GM21390 (cell line): ENCODE measurements around the gene HMG20B.
"Not testable (repeated sequence)": the region's sequence is repeated elsewhere in the genome, so short reads cannot be mapped to it uniquely, and the experiment has no call there.

Experiments
- ATAC-seq: cut with Tn5 transposase; IDR thresholded peaks from one replicate; pipeline ENCODE4 v1.9.1; 2021; ENCODE audit not compliant: unreplicated experiment

Gene HMG20B

GRCh38 chr19:3580156-3580934 lies 7.6 kb downstream of the HMG20B start:
- no peak for ATAC-seq

- not testable (repeated sequence) for ATAC-seq
Observed at GRCh38 chr19:3581792-3582191, 9.0 kb downstream of the HMG20B start.

- not testable (repeated sequence) for ATAC-seq
Observed at GRCh38 chr19:3584036-3584802, 11.5 kb downstream of the HMG20B start.

GRCh38 chr19:3585301-3586126 lies 12.8 kb downstream of the HMG20B start, which contains the start of gene GIPC3:
GIPC3 (plus strand) TSS chr19:3585478; CDS start chr19:3585598, 120 bp downstream.
- no peak for ATAC-seq

GRCh38 chr19:3586127-3586626 lies 13.4 kb downstream of the HMG20B start:
- no peak for ATAC-seq

- no peak for ATAC-seq
Observed at GRCh38 chr19:3586707-3587346, 14.1 kb downstream of the HMG20B start.

GRCh38 chr19:3589439-3589838 lies 16.7 kb downstream of the HMG20B start:
- no peak for ATAC-seq

- ATAC-seq = no peak
Observed at GRCh38 chr19:3589949-3590348, 17.2 kb downstream of the HMG20B start.

- no peak for ATAC-seq
Observed at GRCh38 chr19:3590991-3591659, 18.4 kb downstream of the HMG20B start.

- no peak for ATAC-seq
Observed at GRCh38 chr19:3591876-3592613, 19.3 kb downstream of the HMG20B start.

GRCh38 chr19:3593156-3593555 lies 20.4 kb downstream of the HMG20B start:
- no peak for ATAC-seq

GRCh38 chr19:3595521-3596061 lies 22.8 kb downstream of the HMG20B start:
- no peak for ATAC-seq

- ATAC-seq = no peak
Observed at GRCh38 chr19:3599776-3600187, 27.0 kb downstream of the HMG20B start.

GRCh38 chr19:3601021-3601420 lies 28.3 kb downstream of the HMG20B start:
- ATAC-seq = no peak

- no peak for ATAC-seq
Observed at GRCh38 chr19:3603121-3603811, 30.5 kb downstream of the HMG20B start.

- ATAC-seq = no peak
Observed at GRCh38 chr19:3604227-3604986, 31.7 kb downstream of the HMG20B start.

GRCh38 chr19:3604987-3605343 lies 32.2 kb downstream of the HMG20B start:
- no peak for ATAC-seq

- ATAC-seq = no peak
Observed at GRCh38 chr19:3605361-3605760, 32.6 kb downstream of the HMG20B start.
